Activated naive CD4-positive, alpha-beta T cell treated with anti-CD3 and anti-CD28 coated beads, Interleukin-2, amount 10 ng/mL, durations not matched to agents 7 days and 5 days (primary cell): ENCODE measurements around the gene NPFF.

ENCODE experiments used
- CTCF ChIA-PET: fragments of 350-600 bp; sonication (Branson Sonifier 250); formaldehyde crosslinking; loops from one replicate; lab custom pipeline; 2021; ENCODE audit warnings: antibody characterized with exemption; lab: Charles Lee
- DNase-seq: peaks from one replicate; pipeline ENCODE4 v3.0.0-alpha.2; 2020
- H3K27ac Mint-ChIP-seq: one replicate; pipeline ENCODE4 v1.8.0; 2021; ENCODE audit warnings: mild to moderate bottlenecking, moderate library complexity, mixed read lengths
- H3K27me3 Mint-ChIP-seq: one replicate; pipeline ENCODE4 v1.8.0; 2021; ENCODE audit warnings: mild to moderate bottlenecking, mixed read lengths
- H3K36me3 Mint-ChIP-seq: one replicate; pipeline ENCODE4 v1.8.0; 2021; ENCODE audit warnings: mixed read lengths
- H3K4me1 Mint-ChIP-seq: one replicate; pipeline ENCODE4 v1.8.0; 2021; ENCODE audit warnings: mixed read lengths
- H3K4me3 Mint-ChIP-seq: one replicate; pipeline ENCODE4 v1.8.0; 2021; ENCODE audit warnings: mild to moderate bottlenecking, moderate library complexity, mixed read lengths
- H3K9me3 Mint-ChIP-seq: one replicate; pipeline ENCODE4 v1.8.0; 2021; ENCODE audit warnings: mixed read lengths

The NPFF gene

GRCh38 chr12:53505555-53506449, 1.5 kb downstream of the NPFF start:
- H3K27me3 Mint-ChIP-seq, result no peaks in the 10 kb centered on the region
- no peaks in the 10 kb centered on the region for H3K9me3 Mint-ChIP-seq
- no peak overlapping the region for H3K4me3 Mint-ChIP-seq
- H3K4me1 Mint-ChIP-seq, result peaks cover 26% of the 10 kb centered on the region
- peak overlapping the region; percentile 79 for H3K27ac Mint-ChIP-seq
- peaks cover 20% of the 10 kb centered on the region for H3K36me3 Mint-ChIP-seq
- CTCF ChIA-PET, result interaction anchor here (0.8 to 5.1 kb wide), 5 partner anchors 14 to 238 kb away, joined by 3 to 45 read pairs (median 4); partner anchors contain the start of gene AAAS
- DNase-seq, result no peak

GRCh38 chr12:53505086-53505485, 2.2 kb downstream of the NPFF start:
- Mint-ChIP-seq H3K36me3 (peaks cover 20% of the 10 kb centered on the region), H3K4me3 (no peak overlapping the region), H3K9me3 (no peaks in the 10 kb centered on the region), H3K4me1 (peaks cover 28% of the 10 kb centered on the region), H3K27me3 (no peaks in the 10 kb centered on the region), H3K27ac (peak overlapping the region; percentile 79)
- no peak for DNase-seq
- CTCF ChIA-PET, result interaction anchor here (1.1 kb wide), 1 partner anchor 153 kb away, joined by 4 read pairs; no protein-coding TSS in a partner anchor

- H3K27ac Mint-ChIP-seq, result no peak overlapping the region
- no peak overlapping the region for H3K4me3 Mint-ChIP-seq
- no peak for DNase-seq
- peaks cover 33% of the 10 kb centered on the region for H3K4me1 Mint-ChIP-seq
- H3K9me3 Mint-ChIP-seq, result no peaks in the 10 kb centered on the region
- H3K36me3 Mint-ChIP-seq, result peaks cover 20% of the 10 kb centered on the region
- H3K27me3 Mint-ChIP-seq, result no peaks in the 10 kb centered on the region
- CTCF ChIA-PET, result interaction anchor here (1.1 to 1.2 kb wide), 2 partner anchors 11 to 29 kb away, joined by 3 read pairs; no protein-coding TSS in a partner anchor
Measured at GRCh38 chr12:53504004-53504920, 3.0 kb downstream of the NPFF start.

GRCh38 chr12:53502983-53503728, 4.1 kb downstream of the NPFF start:
- peak overlapping the region; percentile 15 for H3K4me3 Mint-ChIP-seq
- H3K4me1 Mint-ChIP-seq, result peaks cover 34% of the 10 kb centered on the region
- H3K9me3 Mint-ChIP-seq, result no peaks in the 10 kb centered on the region
- peaks cover 20% of the 10 kb centered on the region for H3K36me3 Mint-ChIP-seq
- H3K27ac Mint-ChIP-seq, result peak overlapping the region; percentile 49
- CTCF ChIA-PET, result interaction anchor here (1.2 kb wide), 1 partner anchor 12 kb away, joined by 3 read pairs; no protein-coding TSS in a partner anchor
- no peak for DNase-seq
- no peaks in the 10 kb centered on the region for H3K27me3 Mint-ChIP-seq

GRCh38 chr12:53502331-53502730, 5.0 kb downstream of the NPFF start:
- CTCF ChIA-PET, result interaction anchor here (0.7 kb wide), 1 partner anchor 29 kb away, joined by 3 read pairs; no protein-coding TSS in a partner anchor

GRCh38 chr12:53501615-53502181, 5.6 kb downstream of the NPFF start:
- no peak for DNase-seq
- peak overlapping the region; percentile 80 for H3K4me3 Mint-ChIP-seq
- H3K9me3 Mint-ChIP-seq, result no peaks in the 10 kb centered on the region
- no peaks in the 10 kb centered on the region for H3K27me3 Mint-ChIP-seq
- H3K36me3 Mint-ChIP-seq, result peaks cover 15% of the 10 kb centered on the region
- CTCF ChIA-PET, result interaction anchor here (0.7 to 2.3 kb wide), 7 partner anchors 9 to 180 kb away, joined by 3 to 7 read pairs (median 4); partner anchors contain the start of gene AAAS
- peaks cover 43% of the 10 kb centered on the region for H3K4me1 Mint-ChIP-seq
- peak overlapping the region; percentile 96 for H3K27ac Mint-ChIP-seq

More at GRCh38 chr12:53502331-53502730, 5.0 kb downstream of the NPFF start:
- no peak for DNase-seq
- peaks cover 20% of the 10 kb centered on the region for H3K36me3 Mint-ChIP-seq
- H3K9me3 Mint-ChIP-seq, result no peaks in the 10 kb centered on the region
- H3K4me3 Mint-ChIP-seq, result peak overlapping the region; percentile 80
- H3K27me3 Mint-ChIP-seq, result no peaks in the 10 kb centered on the region
- peaks cover 39% of the 10 kb centered on the region for H3K4me1 Mint-ChIP-seq
- H3K27ac Mint-ChIP-seq, result peak overlapping the region; percentile 49

GRCh38 chr12:53500776-53501614, 6.3 kb downstream of the NPFF start, which contains the start of gene TARBP2:
Gene TARBP2 (plus strand): TSS chr12:53501283. CDS start chr12:53501409, 126 bp downstream.
- peak within 1 kb of the TSS; percentile 96 for H3K27ac Mint-ChIP-seq
- H3K36me3 Mint-ChIP-seq, result peaks cover 14% of the 10 kb centered on the region
- peaks cover 47% of the 10 kb centered on the region for H3K4me1 Mint-ChIP-seq
- no peaks in the 10 kb centered on the region for H3K27me3 Mint-ChIP-seq
- H3K4me3 Mint-ChIP-seq, result peak within 1 kb of the TSS; percentile 80
- no peaks in the 10 kb centered on the region for H3K9me3 Mint-ChIP-seq
- CTCF ChIA-PET, result interaction anchor here (0.6 to 2.3 kb wide), 9 partner anchors 8 to 180 kb away, joined by 3 to 8 read pairs (median 6); partner anchors contain the start of gene AAAS
- DNase-seq, result peak; percentile 97

GRCh38 chr12:53500142-53500775, 7.0 kb downstream of the NPFF start:
- H3K9me3 Mint-ChIP-seq, result no peaks in the 10 kb centered on the region
- H3K36me3 Mint-ChIP-seq, result peaks cover 6% of the 10 kb centered on the region
- CTCF ChIA-PET, result interaction anchor here (0.6 to 2.3 kb wide), 8 partner anchors 8 to 179 kb away, joined by 4 to 8 read pairs (median 6); partner anchors contain the start of gene AAAS
- peak overlapping the region; percentile 96 for H3K27ac Mint-ChIP-seq
- peak; percentile 41 for DNase-seq
- peak overlapping the region; percentile 80 for H3K4me3 Mint-ChIP-seq
- H3K4me1 Mint-ChIP-seq, result peaks cover 52% of the 10 kb centered on the region
- H3K27me3 Mint-ChIP-seq, result no peaks in the 10 kb centered on the region

GRCh38 chr12:53499266-53500141, 7.8 kb downstream of the NPFF start, which contains the start of gene MAP3K12:
Gene MAP3K12 (minus strand): TSS chr12:53499458. CDS start chr12:53487391, 12,067 bp downstream.
- Mint-ChIP-seq H3K27me3 (no peaks in the 10 kb centered on the region), H3K27ac (peak within 1 kb of the TSS; percentile 96), H3K9me3 (no peaks in the 10 kb centered on the region), H3K4me1 (peaks cover 53% of the 10 kb centered on the region), H3K36me3 (peaks cover 6% of the 10 kb centered on the region), H3K4me3 (peak within 1 kb of the TSS; percentile 80)
- peak; percentile 82 for DNase-seq
- CTCF ChIA-PET, result interaction anchor here (0.6 to 2.3 kb wide), 4 partner anchors 9 to 51 kb away, joined by 5 to 8 read pairs (median 6); no protein-coding TSS in a partner anchor

GRCh38 chr12:53498235-53498630, 9.1 kb downstream of the NPFF start:
- H3K27ac Mint-ChIP-seq, result peak overlapping the region; percentile 86
- H3K4me1 Mint-ChIP-seq, result peaks cover 63% of the 10 kb centered on the region
- no peaks in the 10 kb centered on the region for H3K9me3 Mint-ChIP-seq
- H3K36me3 Mint-ChIP-seq, result peaks cover 3% of the 10 kb centered on the region
- no peak for DNase-seq
- CTCF ChIA-PET, result interaction anchor here (0.7 to 1.5 kb wide), 4 partner anchors 11 to 57 kb away, joined by 3 to 9 read pairs (median 4); no protein-coding TSS in a partner anchor
- H3K27me3 Mint-ChIP-seq, result no peaks in the 10 kb centered on the region
- H3K4me3 Mint-ChIP-seq, result peak overlapping the region; percentile 80

GRCh38 chr12:53497461-53497860, 9.8 kb downstream of the NPFF start:
- Mint-ChIP-seq H3K27me3 (no peaks in the 10 kb centered on the region), H3K4me1 (peaks cover 63% of the 10 kb centered on the region), H3K36me3 (peaks cover 5% of the 10 kb centered on the region), H3K27ac (no peak overlapping the region), H3K9me3 (no peaks in the 10 kb centered on the region), H3K4me3 (peak overlapping the region; percentile 80)
- CTCF ChIA-PET, result interaction anchor here (1.0 to 1.5 kb wide), 3 partner anchors 12 to 21 kb away, joined by 3 to 9 read pairs (median 5); no protein-coding TSS in a partner anchor
- DNase-seq, result no peak
